Muscle layer of colon (tissue), 2 donors: Measurements from ENCODE around the gene SAMSN1.

ENCODE experiments used
- H3K27ac ChIP-seq: one replicate; pipeline ENCODE4 v1.7.0; 2013; ENCODE audit warnings: low read depth, mild to moderate bottlenecking, low read length, moderate library complexity
- H3K27me3 ChIP-seq, 2 donors: one replicate each; pipeline ENCODE4 v1.7.0; 2013; ENCODE audit warnings: low read length in 2 of 2, mild to moderate bottlenecking in 2 of 2; ENCODE audit not compliant: insufficient read depth in 2 of 2, control insufficient read depth in 1 of 2
- H3K36me3 ChIP-seq: one replicate; pipeline ENCODE4 v1.7.0; 2013; ENCODE audit warnings: mild to moderate bottlenecking, low read length; ENCODE audit not compliant: insufficient read depth
- H3K4me1 ChIP-seq: one replicate; pipeline ENCODE4 v1.7.0; 2013; ENCODE audit warnings: mild to moderate bottlenecking, low read length; ENCODE audit not compliant: insufficient read depth
- H3K4me3 ChIP-seq, 2 donors: one replicate each; pipeline ENCODE4 v1.7.0; 2013; ENCODE audit warnings: low read length in 2 of 2, low read depth in 1 of 2, mild to moderate bottlenecking in 1 of 2, moderate library complexity in 1 of 2
- H3K9ac ChIP-seq: one replicate; pipeline ENCODE4 v1.7.0; 2013; ENCODE audit warnings: low read length
- H3K9me3 ChIP-seq: one replicate; pipeline ENCODE4 v1.7.0; 2013; ENCODE audit warnings: mild to moderate bottlenecking, low read length
- donor health status: abdominal sarcoma.
- donor health status: Adenocarcinoma of cecum.

SAMSN1 gene

DNA sequence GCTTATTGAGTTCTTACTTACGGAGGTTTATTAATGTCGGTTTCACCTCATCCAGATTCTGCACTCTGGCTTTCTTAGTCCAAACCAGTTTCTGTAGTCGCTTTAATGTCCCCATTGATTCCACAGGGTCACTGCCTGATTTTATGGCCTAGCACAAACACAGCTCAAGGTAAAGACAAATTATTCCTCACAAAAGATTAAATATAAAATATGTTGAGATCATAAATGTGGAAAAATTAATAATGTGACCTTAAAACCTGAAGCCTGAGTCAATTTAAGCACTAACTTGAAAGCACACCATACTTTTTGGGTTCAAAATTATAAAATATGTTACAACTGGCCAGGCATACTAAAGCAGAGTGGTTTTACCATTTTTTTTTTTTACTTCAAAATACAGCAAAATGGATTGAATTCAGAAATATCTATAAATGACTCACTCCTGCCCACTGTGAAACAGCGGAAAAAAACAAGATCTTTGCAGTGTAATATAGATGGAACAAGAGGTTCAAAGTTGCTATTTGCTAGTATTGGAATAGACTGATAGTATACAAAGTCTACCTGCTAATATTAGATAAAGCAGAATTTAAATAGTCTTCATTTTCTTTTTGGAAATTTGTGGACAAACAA, 37.6 kb upstream of the SAMSN1 start:
- Histone ChIP-seq H3K27me3 (no peaks in the 10 kb centered on the region), H3K36me3 (no peaks in the 10 kb centered on the region), H3K4me1 (no peaks in the 10 kb centered on the region), H3K9ac (no peak overlapping the region), H3K4me3 (no peak overlapping the region), H3K27ac (no peak overlapping the region), H3K9me3 (no peaks in the 10 kb centered on the region)

GRCh38 chr21:14582934-14583628, 37.0 kb upstream of the SAMSN1 start:
- Histone ChIP-seq H3K9ac (no peak overlapping the region), H3K4me1 (no peaks in the 10 kb centered on the region), H3K27me3 (no peaks in the 10 kb centered on the region), H3K9me3 (no peaks in the 10 kb centered on the region), H3K27ac (no peak overlapping the region), H3K36me3 (no peaks in the 10 kb centered on the region), H3K4me3 (no peak overlapping the region)

DNA sequence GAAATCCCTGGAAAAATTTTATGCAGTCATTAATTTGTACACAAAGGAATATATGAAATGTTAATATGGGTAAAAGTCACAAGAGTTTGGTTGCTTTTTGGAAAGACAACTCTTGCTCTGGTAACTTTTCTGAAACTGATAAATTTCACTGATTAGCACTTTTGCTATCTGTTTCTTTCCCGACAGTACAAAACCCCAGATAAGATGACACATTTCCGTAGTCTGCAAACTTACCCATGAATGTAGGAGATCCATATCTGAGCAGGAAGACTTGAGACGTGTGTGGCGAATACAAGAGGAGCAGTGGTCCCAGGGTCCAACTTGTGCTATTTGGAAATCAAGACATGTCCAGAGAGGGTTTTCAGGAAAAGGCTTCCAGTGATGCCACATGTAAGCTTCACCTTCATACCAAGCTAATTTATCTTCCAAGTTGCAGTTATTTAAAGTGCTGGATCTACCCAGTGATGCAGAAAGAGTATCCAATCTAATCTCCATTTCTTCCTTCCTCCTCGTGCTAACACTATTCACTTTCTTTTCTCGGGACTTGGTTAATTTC, 35.9 kb upstream of the SAMSN1 start:
- H3K9me3 ChIP-seq, result no peaks in the 10 kb centered on the region
- no peaks in the 10 kb centered on the region for H3K36me3 ChIP-seq
- no peak overlapping the region for H3K27ac ChIP-seq
- H3K4me3 ChIP-seq, result no peak overlapping the region
- no peaks in the 10 kb centered on the region for H3K4me1 ChIP-seq
- H3K9ac ChIP-seq, result no peak overlapping the region
- no peaks in the 10 kb centered on the region for H3K27me3 ChIP-seq

DNA sequence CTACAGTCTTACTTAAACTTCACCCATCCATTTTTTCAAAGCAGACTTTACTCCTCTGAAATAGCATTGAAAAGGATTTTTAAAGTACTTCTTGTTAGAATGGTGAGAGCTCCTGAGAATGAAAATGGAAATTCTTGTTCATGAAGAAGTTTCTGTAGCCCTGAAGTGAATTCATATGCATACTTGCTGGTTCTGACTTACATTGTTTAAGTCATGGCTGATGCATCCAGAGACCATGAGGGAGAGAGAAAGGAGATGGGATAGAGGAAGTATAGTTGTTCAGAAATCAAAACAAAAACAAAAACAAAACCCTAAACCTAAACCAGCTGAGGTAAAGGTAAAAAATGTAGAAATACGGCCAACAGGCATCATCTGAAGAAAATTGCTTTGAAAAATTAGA, 27.1 kb upstream of the SAMSN1 start:
- H3K4me3 ChIP-seq, result no peak overlapping the region
- H3K4me1 ChIP-seq, result no peaks in the 10 kb centered on the region
- no peak overlapping the region for H3K27ac ChIP-seq
- H3K27me3 ChIP-seq, result no peaks in the 10 kb centered on the region
- no peak overlapping the region for H3K9ac ChIP-seq
- H3K36me3 ChIP-seq, result no peaks in the 10 kb centered on the region
- H3K9me3 ChIP-seq, result no peaks in the 10 kb centered on the region

GRCh38 chr21:14572204-14572780, 26.2 kb upstream of the SAMSN1 start:
- Histone ChIP-seq H3K36me3 (no peaks in the 10 kb centered on the region), H3K9ac (no peak overlapping the region), H3K4me1 (no peaks in the 10 kb centered on the region), H3K27me3 (no peaks in the 10 kb centered on the region), H3K27ac (no peak overlapping the region), H3K4me3 (no peak overlapping the region), H3K9me3 (no peaks in the 10 kb centered on the region)

DNA sequence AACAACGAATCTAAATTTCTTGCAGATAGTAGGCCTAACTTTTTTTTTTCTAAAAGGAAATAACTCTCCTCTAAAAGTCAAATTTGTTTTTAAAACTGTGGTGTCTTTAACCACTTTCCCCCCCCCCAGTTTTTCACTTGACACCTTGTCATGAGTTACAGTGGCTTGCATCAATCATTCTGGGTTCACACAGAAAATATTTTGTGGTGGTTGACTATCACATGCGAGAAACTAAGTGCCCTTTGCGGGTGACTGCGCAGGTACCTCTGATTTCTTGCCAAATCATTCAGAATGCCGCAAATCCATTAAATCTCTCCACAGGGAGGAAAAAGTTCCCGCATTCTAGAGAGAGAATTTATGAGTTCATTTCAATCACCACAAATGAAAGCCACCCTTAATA, 23.8 kb upstream of the SAMSN1 start:
- H3K27ac ChIP-seq, result no peak overlapping the region
- H3K9ac ChIP-seq, result no peak overlapping the region
- no peaks in the 10 kb centered on the region for H3K27me3 ChIP-seq
- no peaks in the 10 kb centered on the region for H3K9me3 ChIP-seq
- H3K4me3 ChIP-seq, result no peak overlapping the region
- no peaks in the 10 kb centered on the region for H3K36me3 ChIP-seq
- no peaks in the 10 kb centered on the region for H3K4me1 ChIP-seq

DNA sequence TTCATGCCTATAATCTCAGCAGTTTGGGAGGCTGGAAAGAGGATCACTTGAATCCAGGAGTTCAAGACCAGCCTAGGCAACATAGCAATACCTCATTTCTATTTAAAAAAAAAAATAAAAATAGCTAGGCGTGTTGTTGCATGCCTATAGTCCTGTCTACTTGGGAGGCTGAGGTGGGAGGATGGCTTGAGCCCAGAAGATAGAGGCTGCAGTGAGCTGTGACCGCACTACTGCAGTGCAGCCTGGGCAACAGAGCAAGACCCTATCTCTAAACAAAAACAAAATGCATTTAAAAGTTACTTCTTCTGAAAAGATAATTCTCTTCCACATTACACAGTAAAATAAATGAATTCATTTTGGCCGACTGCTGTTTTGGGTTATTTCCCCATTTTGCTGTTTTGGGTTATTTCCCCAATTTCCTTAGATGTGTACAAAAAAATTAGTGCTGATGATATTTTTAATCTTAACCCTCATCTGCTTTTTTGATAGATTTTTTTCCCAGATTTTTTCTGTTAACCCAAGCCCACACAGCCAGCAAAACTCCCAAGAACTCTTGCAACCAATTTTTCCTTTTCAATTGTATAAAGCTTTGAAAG, 23.0 kb upstream of the SAMSN1 start:
- H3K9me3 ChIP-seq, result no peaks in the 10 kb centered on the region
- H3K27me3 ChIP-seq, result no peaks in the 10 kb centered on the region
- H3K4me1 ChIP-seq, result no peaks in the 10 kb centered on the region
- H3K36me3 ChIP-seq, result no peaks in the 10 kb centered on the region
- no peak overlapping the region for H3K4me3 ChIP-seq
- no peak overlapping the region for H3K9ac ChIP-seq
- no peak overlapping the region for H3K27ac ChIP-seq

- Histone ChIP-seq H3K27me3 (no peaks in the 10 kb centered on the region), H3K36me3 (no peaks in the 10 kb centered on the region), H3K27ac (no peak overlapping the region), H3K4me3 (no peak overlapping the region), H3K4me1 (no peaks in the 10 kb centered on the region), H3K9me3 (no peaks in the 10 kb centered on the region), H3K9ac (no peak overlapping the region)
Measured at GRCh38 chr21:14567331-14568279, 21.5 kb upstream of the SAMSN1 start.

GRCh38 chr21:14566894-14567293, 20.8 kb upstream of the SAMSN1 start:
- Histone ChIP-seq H3K4me1 (no peaks in the 10 kb centered on the region), H3K9ac (no peak overlapping the region), H3K27ac (no peak overlapping the region), H3K36me3 (no peaks in the 10 kb centered on the region), H3K27me3 (no peaks in the 10 kb centered on the region), H3K9me3 (no peaks in the 10 kb centered on the region), H3K4me3 (no peak overlapping the region)

DNA sequence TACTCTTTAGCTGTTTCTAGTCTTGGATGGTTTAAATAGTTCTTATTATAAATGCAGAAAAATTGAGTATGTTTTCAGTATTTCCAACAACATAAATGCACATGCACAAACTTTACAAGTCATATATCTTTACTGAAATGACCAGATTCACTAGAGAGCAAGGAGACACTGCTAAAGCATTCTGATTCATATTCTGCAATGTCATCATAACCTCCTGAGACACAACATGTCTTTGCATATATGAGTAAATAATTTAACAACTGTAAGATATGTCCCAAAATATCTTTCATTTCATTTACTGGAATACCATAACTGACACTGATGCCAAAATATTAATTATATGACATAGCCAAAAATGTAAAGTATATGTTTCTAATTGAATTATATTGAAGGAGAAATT, 16.8 kb upstream of the SAMSN1 start:
- H3K4me3 ChIP-seq, result no peak overlapping the region
- no peaks in the 10 kb centered on the region for H3K27me3 ChIP-seq
- H3K9ac ChIP-seq, result no peak overlapping the region
- H3K9me3 ChIP-seq, result no peaks in the 10 kb centered on the region
- H3K27ac ChIP-seq, result no peak overlapping the region
- no peaks in the 10 kb centered on the region for H3K36me3 ChIP-seq
- no peaks in the 10 kb centered on the region for H3K4me1 ChIP-seq

- no peak overlapping the region for H3K9ac ChIP-seq
- H3K4me1 ChIP-seq, result no peaks in the 10 kb centered on the region
Measured at GRCh38 chr21:14560555-14560954, 14.4 kb upstream of the SAMSN1 start.

More at GRCh38 chr21:14560555-14560954, 14.4 kb upstream of the SAMSN1 start:
- no peaks in the 10 kb centered on the region for H3K36me3 ChIP-seq
- H3K27ac ChIP-seq, result no peak overlapping the region
- H3K27me3 ChIP-seq, result no peaks in the 10 kb centered on the region
- no peaks in the 10 kb centered on the region for H3K9me3 ChIP-seq
- no peak overlapping the region for H3K4me3 ChIP-seq
